Fibroblast of lung (primary cell): ENCODE measurements around the gene LANCL2.

Experiments
- EZH2 ChIP-seq: IDR thresholded peaks from 2 replicates; pipeline ENCODE4 v1.5.1; 2012; ENCODE audit warnings: low read length, control low read depth, mild to moderate bottlenecking; ENCODE audit errors: missing control alignments
- TF ChIP-seq, protein P1 (sequence below), 2 donors: IDR thresholded peaks in 1 of 2; conservative IDR thresholded peaks in 1 of 2; 1 replicate in 1 of 2; 2 replicates in 1 of 2; pipeline ENCODE4 v1.5.1; 2011 to 2012; ENCODE audit warnings: low read length in 2 of 2, control low read depth in 1 of 2, inconsistent platforms in 1 of 2, low read depth in 1 of 2, mild to moderate bottlenecking in 1 of 2

DNA sequence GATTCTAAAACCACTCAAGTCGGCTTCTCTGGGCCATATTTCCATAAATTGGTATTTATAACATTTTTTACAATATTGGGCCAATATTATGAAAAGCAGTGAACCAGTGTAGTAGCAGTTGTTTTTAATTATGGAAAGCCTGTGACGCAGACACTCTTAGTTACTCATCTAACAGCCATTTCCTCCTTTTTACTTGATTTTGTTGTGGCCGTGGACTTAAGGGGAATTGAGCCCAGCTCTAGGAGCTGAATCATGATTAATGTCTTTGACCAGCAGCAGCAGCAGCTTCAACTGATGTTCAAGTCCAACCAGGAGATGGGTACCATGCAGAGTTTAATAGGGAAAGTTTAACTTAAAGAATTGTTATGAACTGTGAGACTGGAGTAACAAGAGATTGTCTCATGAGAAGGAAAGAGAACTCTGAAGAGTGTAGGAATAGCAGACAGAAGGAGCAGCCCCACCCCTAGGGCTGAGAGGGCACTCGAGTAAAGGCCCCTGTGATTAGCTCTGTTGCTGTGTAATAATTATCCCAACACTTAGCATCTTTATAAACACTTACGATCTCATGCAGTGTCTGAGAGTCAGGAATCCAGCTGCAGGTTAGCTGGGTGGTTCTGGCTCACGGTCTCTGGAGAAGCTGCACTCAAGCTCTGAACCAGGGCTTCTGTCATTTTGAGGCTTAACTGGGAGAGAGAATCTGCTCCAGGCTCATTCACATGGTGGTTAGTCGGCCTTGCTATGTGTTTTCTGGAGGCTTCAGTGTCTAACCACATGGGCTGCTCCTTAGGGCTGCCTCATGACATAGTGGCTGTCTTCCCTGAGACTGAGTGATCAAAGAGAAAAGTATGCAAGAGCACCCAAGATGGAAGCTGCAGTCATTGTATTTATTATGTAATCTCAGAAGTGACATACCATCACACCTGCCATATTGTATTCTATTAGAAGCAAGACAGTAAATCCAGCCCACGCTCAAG is 4.6 kb downstream of the LANCL2 start:
- TF ChIP-seq, protein P1, sequence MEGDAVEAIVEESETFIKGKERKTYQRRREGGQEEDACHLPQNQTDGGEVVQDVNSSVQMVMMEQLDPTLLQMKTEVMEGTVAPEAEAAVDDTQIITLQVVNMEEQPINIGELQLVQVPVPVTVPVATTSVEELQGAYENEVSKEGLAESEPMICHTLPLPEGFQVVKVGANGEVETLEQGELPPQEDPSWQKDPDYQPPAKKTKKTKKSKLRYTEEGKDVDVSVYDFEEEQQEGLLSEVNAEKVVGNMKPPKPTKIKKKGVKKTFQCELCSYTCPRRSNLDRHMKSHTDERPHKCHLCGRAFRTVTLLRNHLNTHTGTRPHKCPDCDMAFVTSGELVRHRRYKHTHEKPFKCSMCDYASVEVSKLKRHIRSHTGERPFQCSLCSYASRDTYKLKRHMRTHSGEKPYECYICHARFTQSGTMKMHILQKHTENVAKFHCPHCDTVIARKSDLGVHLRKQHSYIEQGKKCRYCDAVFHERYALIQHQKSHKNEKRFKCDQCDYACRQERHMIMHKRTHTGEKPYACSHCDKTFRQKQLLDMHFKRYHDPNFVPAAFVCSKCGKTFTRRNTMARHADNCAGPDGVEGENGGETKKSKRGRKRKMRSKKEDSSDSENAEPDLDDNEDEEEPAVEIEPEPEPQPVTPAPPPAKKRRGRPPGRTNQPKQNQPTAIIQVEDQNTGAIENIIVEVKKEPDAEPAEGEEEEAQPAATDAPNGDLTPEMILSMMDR (conservative IDR thresholded peaks at IDR 0.05 in 1 of 2, IDR thresholded peaks at IDR 0.05 in 1 of 2; ENCODE audit: low read depth in 1 of 2, low read length in 2 of 2) = no peak
- no peak for TF ChIP-seq EZH2
